NB4 (cell line): ENCODE results near the gene MEST.
"Not testable (repeated sequence)": the region's sequence is repeated elsewhere in the genome, so short reads cannot be mapped to it uniquely, and the experiment has no call there.

ENCODE experiments used
- CTCF ChIP-seq: IDR thresholded peaks from one replicate; pipeline ENCODE4 v1.5.1; 2012; ENCODE audit warnings: low read depth, low read length
- POLR2A ChIP-seq: IDR thresholded peaks from 2 replicates; pipeline ENCODE4 v1.6.1; 2011; ENCODE audit warnings: mild to moderate bottlenecking; ENCODE audit not compliant: insufficient read length; ENCODE audit errors: extremely low read depth

- not testable (repeated sequence) for TF ChIP-seq CTCF, POLR2A
Measured at GRCh38 chr7:130523519-130524125, 31.7 kb downstream of the MEST start.
